Measurements from ENCODE around the gene PPT2. TPM values are rescaled to one million over a fixed set of nuclear protein-coding genes. Genes with fewer than 3 reads are reported as not detected.

PPT2 gene
- total and polyA plus RNA-seq, 2 of the 8 experiments (the other 6 are each of a cell fraction or from before 2014, with no cell fraction given), result 24.1 to 39.5 TPM

GRCh38 chr6:32152769-32153563 lies 975 bp upstream of the PPT2 start:
- Histone ChIP-seq H2AFZ (ENCODE audit: low read length) (no peak overlapping the region; the same call in 1 of the 2 replicates), H3K56ac (replicated peaks; ENCODE audit: insufficient read length, low read depth, low read length) (no peak overlapping the region), H4K5ac (ENCODE audit: insufficient read length, low read depth, low read length) (no peak overlapping the region), H3K79me2 (ENCODE audit: control insufficient read depth in 1 of 2, insufficient read depth in 2 of 2, low read length in 2 of 2) (peaks cover 0 to 5% of the 10 kb centered on the region in 2 experiments; a peak in 1 of 4 replicates), H3K36me3 (ENCODE audit: control insufficient read depth in 2 of 4, insufficient read depth in 4 of 4, low read length in 3 of 4) (peaks cover 4 to 12% (median 10%) of the 10 kb centered on the region in 4 experiments; a peak in 6 of 8 replicates), H3K23ac (ENCODE audit: insufficient read length) (no peak overlapping the region), H2BK5ac (ENCODE audit: low read depth, low read length) (peak overlapping the region; percentile 69; the same call in 1 of the 2 replicates), H2BK15ac (ENCODE audit: low read length) (peak overlapping the region; percentile 19; the same call in 1 of the 2 replicates), H3K4ac (replicated peaks; ENCODE audit: insufficient read length, low read depth, low read length) (peak overlapping the region; percentile 24), H2AK5ac (ENCODE audit: low read depth, low read length) (0 out of 2 replicates have a peak overlapping the region, but pooled peaks have one; percentile 43), H3K27me3 (replicated peaks in 1 of 4; ENCODE audit: control insufficient read depth in 3 of 4, extremely low read depth in 1 of 4, insufficient read depth in 3 of 4, low read length in 3 of 4) (peaks cover 4 to 41% (median 37%) of the 10 kb centered on the region in 4 experiments), H4K8ac (ENCODE audit: extremely low read depth, insufficient read depth, low read length) (no peak overlapping the region; the same call in 1 of the 2 replicates), H4K91ac (replicated peaks; ENCODE audit: insufficient read length, low read length) (peak overlapping the region; percentile 58), H3K14ac (ENCODE audit: insufficient read length) (no peak overlapping the region), H3K4me2 (ENCODE audit: insufficient read depth in 1 of 2, low read depth in 2 of 2, low read length in 2 of 2) (peak overlapping the region; percentile 92 to 94), H3K4me1 (replicated peaks in 1 of 4; ENCODE audit: control insufficient read depth in 3 of 4, insufficient read depth in 4 of 4, low read length in 3 of 4) (peaks cover 12 to 29% (median 16%) of the 10 kb centered on the region in 4 experiments), H4K20me1 (replicated peaks in 1 of 2; ENCODE audit: control insufficient read depth in 1 of 2, insufficient read depth in 2 of 2, low read length in 2 of 2) (no peaks in the 10 kb centered on the region), H3K4me3 (ENCODE audit: extremely low read depth in 1 of 4, insufficient read depth in 2 of 4, low read depth in 3 of 4, low read length in 4 of 4) (peak overlapping the region; percentile 77 to 98 (median 92)), H2BK20ac (ENCODE audit: low read length) (0 out of 2 replicates have a peak overlapping the region, but pooled peaks have one; percentile 21), H3K79me1 (ENCODE audit: low read depth, low read length) (0 out of 2 replicates have a peak, but pooled peaks cover 3% of the 10 kb centered on the region), H3K18ac (ENCODE audit: extremely low read depth, low read length) (peak overlapping the region; percentile 84), H2BK12ac (ENCODE audit: low read depth, low read length) (peak overlapping the region; percentile 71; the same call in 1 of the 2 replicates), H3K9me3 (ENCODE audit: insufficient read depth in 2 of 2, low read depth in 1 of 2, low read length in 1 of 2) (no peaks in the 10 kb centered on the region), H3K27ac (ENCODE audit: low read depth, low read length) (no peak overlapping the region; the same call in 1 of the 2 replicates), H2BK120ac (replicated peaks; ENCODE audit: low read depth, low read length) (peak overlapping the region; percentile 77), H3K9ac (replicated peaks in 1 of 4; ENCODE audit: extremely low read depth in 1 of 4, low read depth in 3 of 4, low read length in 3 of 4) (peak overlapping the region; percentile 31 to 80 (median 73); a peak in 6 of 7 replicates), H3K23me2 (ENCODE audit: low read depth, low read length) (peaks cover 25% of the 10 kb centered on the region)
- ChIA-PET CTCF (ENCODE audit: partially characterized antibody) (interaction anchor here (1.0 to 3.3 kb wide), 9 partner anchors 11 to 43 kb away, joined by 3 to 19 read pairs (median 4); partner anchors contain the start of gene EGFL8), POLR2A (ENCODE audit: partially characterized antibody) (interaction anchor here (0.7 to 4.7 kb wide), 17 partner anchors 11 to 82 kb away, joined by 3 to 30 read pairs (median 4); partner anchors contain the start of genes AGPAT1, ATF6B, EGFL8 and FKBPL)
- 4% methylated on average over 35 of the region's 35 CpGs; no CpG with 5 or more reads in 1 of the 2 experiments for WGBS, 2 experiments (ENCODE audit: extremely low coverage in 1 of 2, insufficient coverage in 1 of 2, insufficient read length in 1 of 2, insufficient replicate concordance in 2 of 2, low coverage in 1 of 2, low lambda C conversion rate in 2 of 2, missing lambda C conversion rate in 1 of 2)
- FAIRE-seq (no peak), DNase-seq (ENCODE audit: low read depth in 1 of 2, low spot score in 2 of 2) (peak in 1 of 2 experiments; percentile 67)
- TF ChIP-seq JUND (IDR thresholded peaks at IDR 0.05; ENCODE audit: low read length) (peak; percentile 59; the same call in 1 of the 2 replicates), CHD2 (IDR thresholded peaks at IDR 0.05; ENCODE audit: low read length) (no peak), RBBP5 (IDR thresholded peaks at IDR 0.05; ENCODE audit: borderline replicate concordance, low read depth, low read length) (no peak), BACH1 (IDR thresholded peaks at IDR 0.05; ENCODE audit: low read length) (peak; percentile 41; the same call in 1 of the 2 replicates), POLR2AphosphoS5 (IDR thresholded peaks at IDR 0.05; ENCODE audit: low read depth, low read length) (no peak), MAFK (IDR thresholded peaks at IDR 0.05; ENCODE audit: low read depth, low read length) (peak; percentile 44; the same call in 1 of the 2 replicates), ASH2L (IDR thresholded peaks at IDR 0.05; ENCODE audit: low read length) (peak; percentile 3), TAF7 (optimal IDR thresholded peaks at IDR 0.05; ENCODE audit: borderline replicate concordance, low read depth, low read length) (no peak), NANOG (IDR thresholded peaks at IDR 0.05; ENCODE audit: insufficient read depth, low read depth, low read length, poor library complexity, severe bottlenecking) (no peak), SUZ12 (IDR thresholded peaks at IDR 0.05; ENCODE audit: low read length) (no peak)

Data from H1 (cell line).